Measurements from ENCODE around the gene SNRNP25.

Gene SNRNP25

GRCh38 chr16:69181-69580, 15.6 kb downstream of the SNRNP25 start:
- Histone ChIP-seq H3K4me2 (ENCODE audit: low read length) (no peak overlapping the region), H3K4me3 (ENCODE audit: low read depth, low read length, poor library complexity, severe bottlenecking) (no peak overlapping the region), H3K4me1 (ENCODE audit: insufficient read depth, low read length, severe bottlenecking) (peaks cover 3% of the 10 kb centered on the region), H3K27ac (ENCODE audit: low read depth, low read length, poor library complexity, severe bottlenecking) (no peak overlapping the region), H3K9me2 (ENCODE audit: low read depth, low read length) (no peaks in the 10 kb centered on the region), H3K36me3 (ENCODE audit: insufficient read depth, low read length) (no peaks in the 10 kb centered on the region), H3K79me2 (ENCODE audit: insufficient read depth, low read length) (no peaks in the 10 kb centered on the region), H3K9ac (ENCODE audit: low read length) (no peak overlapping the region), H3K9me3 (ENCODE audit: low read length) (no peaks in the 10 kb centered on the region), H3F3A (ENCODE audit: insufficient read depth, low read length) (no peaks in the 10 kb centered on the region), H3K27me3 (ENCODE audit: insufficient read depth, low read length) (peaks cover 14% of the 10 kb centered on the region), H2AFZ (ENCODE audit: low read length) (no peak overlapping the region), H4K20me1 (ENCODE audit: insufficient read depth, low read length) (no peaks in the 10 kb centered on the region)
- TF ChIP-seq, protein P1, sequence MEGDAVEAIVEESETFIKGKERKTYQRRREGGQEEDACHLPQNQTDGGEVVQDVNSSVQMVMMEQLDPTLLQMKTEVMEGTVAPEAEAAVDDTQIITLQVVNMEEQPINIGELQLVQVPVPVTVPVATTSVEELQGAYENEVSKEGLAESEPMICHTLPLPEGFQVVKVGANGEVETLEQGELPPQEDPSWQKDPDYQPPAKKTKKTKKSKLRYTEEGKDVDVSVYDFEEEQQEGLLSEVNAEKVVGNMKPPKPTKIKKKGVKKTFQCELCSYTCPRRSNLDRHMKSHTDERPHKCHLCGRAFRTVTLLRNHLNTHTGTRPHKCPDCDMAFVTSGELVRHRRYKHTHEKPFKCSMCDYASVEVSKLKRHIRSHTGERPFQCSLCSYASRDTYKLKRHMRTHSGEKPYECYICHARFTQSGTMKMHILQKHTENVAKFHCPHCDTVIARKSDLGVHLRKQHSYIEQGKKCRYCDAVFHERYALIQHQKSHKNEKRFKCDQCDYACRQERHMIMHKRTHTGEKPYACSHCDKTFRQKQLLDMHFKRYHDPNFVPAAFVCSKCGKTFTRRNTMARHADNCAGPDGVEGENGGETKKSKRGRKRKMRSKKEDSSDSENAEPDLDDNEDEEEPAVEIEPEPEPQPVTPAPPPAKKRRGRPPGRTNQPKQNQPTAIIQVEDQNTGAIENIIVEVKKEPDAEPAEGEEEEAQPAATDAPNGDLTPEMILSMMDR (IDR thresholded peaks at IDR 0.05; ENCODE audit: low read length): no peak
- no peak for TF ChIP-seq EZH2 (IDR thresholded peaks at IDR 0.05; ENCODE audit: borderline replicate concordance, low read length)

- no peak overlapping the region for H3K9ac ChIP-seq (ENCODE audit: low read length)
- H3K36me3 ChIP-seq (ENCODE audit: insufficient read depth, low read length): no peaks in the 10 kb centered on the region
- no peak overlapping the region for H2AFZ ChIP-seq (ENCODE audit: low read length)
- no peaks in the 10 kb centered on the region for H3K9me3 ChIP-seq (ENCODE audit: low read length)
- no peaks in the 10 kb centered on the region for H3K9me2 ChIP-seq (ENCODE audit: low read depth, low read length)
- H3K27me3 ChIP-seq (ENCODE audit: insufficient read depth, low read length): peaks cover 14% of the 10 kb centered on the region
- H3K27ac ChIP-seq (ENCODE audit: low read depth, low read length, poor library complexity, severe bottlenecking): no peak overlapping the region
- peaks cover 3% of the 10 kb centered on the region for H3K4me1 ChIP-seq (ENCODE audit: insufficient read depth, low read length, severe bottlenecking)
- H3K4me2 ChIP-seq (ENCODE audit: low read length): no peak overlapping the region
- H3F3A ChIP-seq (ENCODE audit: insufficient read depth, low read length): no peaks in the 10 kb centered on the region
- TF ChIP-seq, protein P1 (IDR thresholded peaks at IDR 0.05; ENCODE audit: low read length): no peak
- TF ChIP-seq EZH2 (IDR thresholded peaks at IDR 0.05; ENCODE audit: borderline replicate concordance, low read length): no peak
- H3K4me3 ChIP-seq (ENCODE audit: low read depth, low read length, poor library complexity, severe bottlenecking): no peak overlapping the region
- H4K20me1 ChIP-seq (ENCODE audit: insufficient read depth, low read length): no peaks in the 10 kb centered on the region
- no peaks in the 10 kb centered on the region for H3K79me2 ChIP-seq (ENCODE audit: insufficient read depth, low read length)
Measured at GRCh38 chr16:71210-71539, 17.5 kb downstream of the SNRNP25 start.

DNA sequence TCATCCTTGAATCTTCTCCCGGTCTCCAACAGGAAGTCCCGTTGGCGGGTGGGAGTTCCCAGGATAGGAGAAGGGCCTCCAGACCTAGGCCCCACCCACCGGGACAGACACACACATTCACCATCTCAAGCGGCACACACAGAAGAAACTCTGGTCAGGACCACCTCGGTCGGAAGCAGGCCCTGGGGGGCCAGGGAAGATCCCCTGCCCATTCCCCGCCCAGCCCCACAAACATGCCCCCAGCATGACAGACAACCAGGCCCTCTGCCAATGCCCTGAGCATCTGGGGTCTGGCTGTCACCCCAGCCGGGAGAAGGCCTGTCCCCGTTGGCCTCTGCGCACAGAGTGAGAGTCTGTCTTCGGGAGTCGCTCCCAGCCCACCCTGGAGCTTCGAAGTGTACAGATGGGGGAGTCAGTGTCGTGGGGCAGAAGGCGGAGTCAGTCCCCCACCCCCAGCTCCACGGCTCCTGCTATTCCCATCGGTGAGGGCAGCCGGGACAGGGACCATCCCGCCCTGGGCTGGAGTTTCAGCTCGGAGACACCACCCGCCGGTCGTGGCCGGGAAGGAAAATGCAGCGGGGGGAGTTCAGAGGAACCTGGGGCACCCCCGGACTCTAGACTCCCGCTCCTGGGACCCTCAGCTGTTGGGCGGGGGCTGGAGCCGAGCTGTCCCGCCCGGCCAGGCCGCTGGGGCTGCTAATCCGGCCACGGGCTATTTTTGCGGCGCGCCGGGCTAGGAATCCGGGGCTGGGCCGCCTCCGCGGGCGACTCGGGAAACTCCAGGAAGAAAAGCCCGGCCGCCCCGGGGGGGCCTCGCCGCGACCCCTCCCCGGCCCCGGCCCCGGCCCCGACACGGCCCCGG, 18.1 kb downstream of the SNRNP25 start:
- H3K27ac ChIP-seq (ENCODE audit: low read depth, low read length, poor library complexity, severe bottlenecking): no peak overlapping the region

More for the DNA sequence above, 18.1 kb downstream of the SNRNP25 start:
- Histone ChIP-seq H3K4me3 (ENCODE audit: low read depth, low read length, poor library complexity, severe bottlenecking) (no peak overlapping the region), H3K9ac (ENCODE audit: low read length) (no peak overlapping the region), H3K79me2 (ENCODE audit: insufficient read depth, low read length) (no peaks in the 10 kb centered on the region), H3K27me3 (ENCODE audit: insufficient read depth, low read length) (peaks cover 14% of the 10 kb centered on the region), H3K9me3 (ENCODE audit: low read length) (no peaks in the 10 kb centered on the region), H4K20me1 (ENCODE audit: insufficient read depth, low read length) (no peaks in the 10 kb centered on the region), H2AFZ (ENCODE audit: low read length) (no peak overlapping the region), H3K9me2 (ENCODE audit: low read depth, low read length) (no peaks in the 10 kb centered on the region), H3K4me1 (ENCODE audit: insufficient read depth, low read length, severe bottlenecking) (peaks cover 5% of the 10 kb centered on the region), H3K36me3 (ENCODE audit: insufficient read depth, low read length) (no peaks in the 10 kb centered on the region), H3F3A (ENCODE audit: insufficient read depth, low read length) (no peaks in the 10 kb centered on the region), H3K4me2 (ENCODE audit: low read length) (no peak overlapping the region)
- TF ChIP-seq, protein P1 (IDR thresholded peaks at IDR 0.05; ENCODE audit: low read length): no peak
- no peak for TF ChIP-seq EZH2 (IDR thresholded peaks at IDR 0.05; ENCODE audit: borderline replicate concordance, low read length)
